OCI-LY7 (cell line): ENCODE results near the gene PERP. TPM values are rescaled to one million over a fixed set of nuclear protein-coding genes. Genes with fewer than 3 reads are reported as not detected.

ENCODE experiments used
- BruUV-seq: library from RNA; stranded (reverse); fragments of 400-500 nt; replicated peaks from 2 replicates; lab custom pipeline; 2021; lab: Mats Ljungman, UMichigan
- CTCF ChIA-PET: fragments of 300-600 bp; sonication (Branson Sonifier 250); formaldehyde crosslinking; loops from one replicate; lab custom pipeline; 2022; ENCODE audit warnings: antibody characterized with exemption; ENCODE audit not compliant: unreplicated experiment; lab: Charles Lee
- POLR2A ChIA-PET: fragments of 300-600 bp; sonication (Branson Sonifier 250); formaldehyde crosslinking; loops from one replicate; lab custom pipeline; 2022; ENCODE audit warnings: antibody characterized with exemption; lab: Charles Lee
- DNase-seq: peaks from one replicate; pipeline ENCODE4 v3.0.0-alpha.2; 2015; ENCODE audit warnings: low spot score
- H2AFZ ChIP-seq: fragments of 200-600 bp; sonication (generic), shearing (Covaris generic); 2 replicates; pipeline ENCODE4 v1.6.1; 2014; ENCODE audit warnings: mild to moderate bottlenecking, antibody characterized with exemption, low read length, moderate library complexity
- H3K27ac ChIP-seq: fragments of 200-600 bp; sonication (generic); 2 replicates; pipeline ENCODE4 v1.5.1; 2014; ENCODE audit warnings: mixed run types, low read depth, mild to moderate bottlenecking, moderate library complexity, low read length, inconsistent platforms; ENCODE audit not compliant: poor library complexity, severe bottlenecking
- H3K36me3 ChIP-seq: fragments of 200-600 bp; sonication (generic); 2 replicates; pipeline ENCODE4 v1.6.1; 2014; ENCODE audit warnings: mild to moderate bottlenecking, antibody characterized with exemption, low read length, moderate library complexity, mixed read lengths; ENCODE audit not compliant: insufficient read depth
- H3K4me1 ChIP-seq: fragments of 200-600 bp; sonication (generic); 2 replicates; pipeline ENCODE4 v1.5.1; 2014; ENCODE audit warnings: mild to moderate bottlenecking, low read length; ENCODE audit not compliant: insufficient read depth, poor library complexity, severe bottlenecking
- H3K4me2 ChIP-seq: fragments of 200-600 bp; sonication (generic); 2 replicates; pipeline ENCODE4 v1.6.1; 2014; ENCODE audit warnings: mild to moderate bottlenecking, low read length
- H3K4me3 ChIP-seq: fragments of 200-600 bp; sonication (generic); 2 replicates; pipeline ENCODE4 v1.5.1; 2014; ENCODE audit warnings: mild to moderate bottlenecking, low read depth, low read length; ENCODE audit not compliant: poor library complexity, severe bottlenecking
- H3K79me2 ChIP-seq: fragments of 200-600 bp; sonication (generic); 2 replicates; pipeline ENCODE4 v1.6.1; 2016; ENCODE audit warnings: low read depth, mild to moderate bottlenecking, low read length, moderate library complexity, mixed read lengths; ENCODE audit not compliant: insufficient read depth
- H3K9me2 ChIP-seq: fragments of 200-600 bp; sonication (generic); 2 replicates; pipeline ENCODE4 v1.6.1; 2016; ENCODE audit warnings: mild to moderate bottlenecking, low read length, mixed read lengths; ENCODE audit not compliant: insufficient read depth
- H3K9me3 ChIP-seq: fragments of 200-600 bp; sonication (generic); 2 replicates; pipeline ENCODE4 v1.6.1; 2014; ENCODE audit warnings: mild to moderate bottlenecking, mixed run types, low read length, mixed read lengths
- H4K20me1 ChIP-seq: fragments of 200-600 bp; sonication (generic); 2 replicates; pipeline ENCODE4 v1.6.1; 2014; ENCODE audit warnings: mild to moderate bottlenecking, antibody characterized with exemption, low read length, moderate library complexity, mixed read lengths; ENCODE audit not compliant: insufficient read depth
- EZH2phosphoT487 ChIP-seq: fragments of 200-600 bp; sonication (generic); IDR thresholded peaks from 2 replicates; pipeline ENCODE4 v1.6.1; 2018; ENCODE audit warnings: low read depth, borderline replicate concordance, mild to moderate bottlenecking, mixed run types, antibody characterized with exemption, low read length, moderate library complexity, mixed read lengths
- intact Hi-C: fragments of 100-400 bp; cut with micrococcal nuclease; formaldehyde crosslinking; loops from one replicate; pipeline ENCODE4 v1.10.0; 2022; ENCODE audit not compliant: unreplicated experiment
- total RNA-seq, 2 experiments: library from RNA; depleted of rRNA in 1 of 2; stranded (reverse); fragments of >200 nt in 1 of 2; shearing (Covaris generic) in 1 of 2; gene quantifications; 2 replicates each; pipeline ENCODE4 v1.2.3, GENCODE V29; 2014 to 2022
- TF ChIP-seq, protein P1 (sequence below): fragments of 200-600 bp; sonication (generic); conservative IDR thresholded peaks from 2 replicates; pipeline ENCODE4 v1.5.1; 2014; ENCODE audit warnings: mild to moderate bottlenecking, antibody characterized with exemption, low read length, moderate library complexity, mixed read lengths

PERP gene
- total RNA-seq, 2 experiments from 2014 or later: not detected

DNA sequence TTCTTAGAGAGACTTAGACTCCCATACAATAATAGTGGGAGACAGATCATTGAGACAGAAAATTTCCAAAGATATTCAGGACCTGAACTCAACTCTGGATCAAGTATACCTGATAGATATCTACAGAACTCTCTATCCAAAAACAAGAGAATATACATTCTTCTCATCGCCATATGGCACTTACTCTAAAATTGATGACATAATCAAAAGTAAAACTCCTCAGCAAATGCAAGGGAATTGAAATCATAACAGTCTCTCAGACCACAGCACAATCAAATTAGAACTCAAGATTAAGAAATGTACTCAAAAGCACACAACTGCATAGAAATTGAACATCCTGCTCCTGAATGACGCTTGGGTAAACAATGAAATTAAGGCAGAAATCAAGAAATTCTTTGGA, 28.7 kb downstream of the PERP start:
- ChIA-PET CTCF (no interaction called here), POLR2A (interaction anchor here (0.9 kb wide), 1 partner anchor 23 kb away, joined by 5 read pairs; no protein-coding TSS in a partner anchor)
- Histone ChIP-seq H4K20me1 (no peaks in the 10 kb centered on the region), H3K36me3 (no peaks in the 10 kb centered on the region), H3K79me2 (no peaks in the 10 kb centered on the region), H3K4me1 (no peaks in the 10 kb centered on the region), H3K9me2 (no peaks in the 10 kb centered on the region), H2AFZ (no peak overlapping the region), H3K9me3 (no peaks in the 10 kb centered on the region), H3K4me2 (no peak overlapping the region), H3K4me3 (no peak overlapping the region), H3K27ac (no peak overlapping the region)
- no TSS peak for BruUV-seq
- TF ChIP-seq EZH2phosphoT487: no peak
- TF ChIP-seq, protein P1, sequence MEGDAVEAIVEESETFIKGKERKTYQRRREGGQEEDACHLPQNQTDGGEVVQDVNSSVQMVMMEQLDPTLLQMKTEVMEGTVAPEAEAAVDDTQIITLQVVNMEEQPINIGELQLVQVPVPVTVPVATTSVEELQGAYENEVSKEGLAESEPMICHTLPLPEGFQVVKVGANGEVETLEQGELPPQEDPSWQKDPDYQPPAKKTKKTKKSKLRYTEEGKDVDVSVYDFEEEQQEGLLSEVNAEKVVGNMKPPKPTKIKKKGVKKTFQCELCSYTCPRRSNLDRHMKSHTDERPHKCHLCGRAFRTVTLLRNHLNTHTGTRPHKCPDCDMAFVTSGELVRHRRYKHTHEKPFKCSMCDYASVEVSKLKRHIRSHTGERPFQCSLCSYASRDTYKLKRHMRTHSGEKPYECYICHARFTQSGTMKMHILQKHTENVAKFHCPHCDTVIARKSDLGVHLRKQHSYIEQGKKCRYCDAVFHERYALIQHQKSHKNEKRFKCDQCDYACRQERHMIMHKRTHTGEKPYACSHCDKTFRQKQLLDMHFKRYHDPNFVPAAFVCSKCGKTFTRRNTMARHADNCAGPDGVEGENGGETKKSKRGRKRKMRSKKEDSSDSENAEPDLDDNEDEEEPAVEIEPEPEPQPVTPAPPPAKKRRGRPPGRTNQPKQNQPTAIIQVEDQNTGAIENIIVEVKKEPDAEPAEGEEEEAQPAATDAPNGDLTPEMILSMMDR: no peak
- no peak for DNase-seq
- intact Hi-C loops: no loop called here

DNA sequence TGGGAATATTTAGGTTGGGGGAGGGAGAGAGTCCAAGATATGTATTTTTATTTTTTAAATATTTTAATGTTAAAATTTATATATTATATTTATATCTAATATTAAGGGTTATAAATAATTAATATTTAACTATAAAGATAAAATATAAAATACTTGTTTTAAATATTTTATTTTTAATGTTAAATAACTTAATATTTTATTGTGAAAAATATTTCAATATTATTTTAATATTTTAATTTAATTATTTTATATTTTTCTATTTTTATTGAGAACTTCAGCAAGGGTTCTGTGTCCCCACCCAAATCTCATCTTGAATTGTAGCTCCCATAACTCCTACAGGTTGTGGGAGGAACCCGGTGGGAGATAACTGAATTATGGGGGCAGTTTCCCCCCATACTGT, 34.0 kb downstream of the PERP start:
- intact Hi-C loops: no loop called here
- no peak for TF ChIP-seq EZH2phosphoT487
- TF ChIP-seq, protein P1: no peak
- Histone ChIP-seq H3K36me3 (no peaks in the 10 kb centered on the region), H3K27ac (no peak overlapping the region), H4K20me1 (no peaks in the 10 kb centered on the region), H3K9me3 (no peaks in the 10 kb centered on the region), H2AFZ (no peak overlapping the region), H3K4me3 (no peak overlapping the region), H3K4me1 (no peaks in the 10 kb centered on the region), H3K4me2 (no peak overlapping the region), H3K9me2 (no peaks in the 10 kb centered on the region), H3K79me2 (no peaks in the 10 kb centered on the region)
- CTCF ChIA-PET: no interaction called here
- POLR2A ChIA-PET: no interaction called here
- DNase-seq: no peak
- BruUV-seq: no TSS peak

DNA sequence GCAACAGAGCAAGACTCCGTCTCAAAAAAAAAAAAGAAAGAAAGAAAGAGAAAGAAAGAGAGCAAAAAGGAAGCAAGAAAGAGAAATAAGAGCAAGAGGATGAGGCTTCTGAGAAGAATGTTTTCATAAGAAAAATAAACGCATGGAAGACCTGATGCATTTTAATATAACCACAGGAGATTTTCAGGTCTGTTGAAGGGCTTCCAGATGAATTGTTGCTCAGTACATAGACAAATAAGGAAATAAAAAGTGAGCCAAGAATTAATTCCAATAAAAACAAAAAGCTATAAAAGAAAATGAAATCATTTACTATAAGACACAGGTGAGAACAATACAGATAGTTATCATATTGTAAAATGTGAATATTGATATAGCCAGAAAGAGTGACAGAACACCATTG, 43.5 kb downstream of the PERP start:
- Histone ChIP-seq H2AFZ (no peak overlapping the region), H3K79me2 (no peaks in the 10 kb centered on the region), H3K4me2 (no peak overlapping the region), H3K4me3 (no peak overlapping the region), H3K4me1 (no peaks in the 10 kb centered on the region), H3K9me2 (no peaks in the 10 kb centered on the region), H3K36me3 (no peaks in the 10 kb centered on the region), H4K20me1 (no peaks in the 10 kb centered on the region), H3K27ac (no peak overlapping the region), H3K9me3 (no peaks in the 10 kb centered on the region)
- no TSS peak for BruUV-seq
- ChIA-PET POLR2A (interaction anchor here (0.9 to 1.4 kb wide), 2 partner anchors 8 to 13 kb away, joined by 3 to 4 read pairs; no protein-coding TSS in a partner anchor), CTCF (no interaction called here)
- TF ChIP-seq EZH2phosphoT487: no peak
- TF ChIP-seq, protein P1: no peak
- intact Hi-C loops: no loop called here
- no peak for DNase-seq
